ENCODE measurements around the gene CHRND. TPM values are rescaled to one million over a fixed set of nuclear protein-coding genes. Genes with fewer than 3 reads are reported as not detected.

The CHRND gene
- total and polyA plus RNA-seq, 2 experiments from 2014 or later, result 0.10 to 0.11 TPM

GRCh38 chr2:232492963-232493700 is 32.8 kb upstream of the CHRND start:
- no peak overlapping the region for H3K27ac Mint-ChIP-seq
- Histone ChIP-seq H3K79me2 (replicated peaks; ENCODE audit: insufficient read depth) (no peaks in the 10 kb centered on the region), H3F3A (replicated peaks; ENCODE audit: low read depth) (0 out of 2 replicates have a peak, but pooled peaks cover 5% of the 10 kb centered on the region), H3K27me3 (ENCODE audit: insufficient read depth) (peaks cover 20% of the 10 kb centered on the region), H3K4me1 (ENCODE audit: insufficient read depth) (peaks cover 19% of the 10 kb centered on the region), H3K4me3 (no peak overlapping the region), H3K36me3 (ENCODE audit: insufficient read depth) (no peaks in the 10 kb centered on the region), H3K27ac (ENCODE audit: low read depth) (no peak overlapping the region), H3K4me2 (no peak overlapping the region), H4K20me1 (replicated peaks; ENCODE audit: insufficient read depth) (no peaks in the 10 kb centered on the region), H3K9me2 (ENCODE audit: insufficient read depth) (no peaks in the 10 kb centered on the region), H2AFZ (no peak overlapping the region)
- no peak overlapping the region for H3K4me3 Mint-ChIP-seq
- H3K4me1 Mint-ChIP-seq, result peaks cover 35% of the 10 kb centered on the region
- DNase-seq (ENCODE audit: low spot score), result no peak
- no peak for ATAC-seq
- no peaks in the 10 kb centered on the region for H3K9me3 Mint-ChIP-seq
- H3K36me3 Mint-ChIP-seq (ENCODE audit: low read depth), result no peaks in the 10 kb centered on the region; the same call in 2 of the 3 replicates
- H3K27me3 Mint-ChIP-seq (ENCODE audit: insufficient read depth, low read depth, poor library complexity), result peaks cover 36% of the 10 kb centered on the region
- TF ChIP-seq ZNF331 (CRISPR knock-in tag; IDR thresholded peaks at IDR 0.05; ENCODE audit: low read depth) (no peak), ZNF462 (CRISPR knock-in tag; IDR thresholded peaks at IDR 0.05) (no peak), ZNF114 (CRISPR knock-in tag; IDR thresholded peaks at IDR 0.05) (no peak), EZH2phosphoT487 (IDR thresholded peaks at IDR 0.05; ENCODE audit: unreplicated experiment) (no peak), CTCF (conservative IDR thresholded peaks at IDR 0.05; ENCODE audit: low read depth in 2 of 2) (no peak), STAT1 (IDR thresholded peaks at IDR 0.05; ENCODE audit: unreplicated experiment) (no peak)

All from GM23338 (cell line).